Stimulated activated CD4-positive, alpha-beta T cell treated with anti-CD3 and anti-CD28 coated beads, Interleukin-12 subunit alpha, Interleukin-12 subunit beta, amount 100 ng/mL, for 24 hours (primary cell): Measurements from ENCODE around the gene JAM3.
"Not testable (repeated sequence)": the region's sequence is repeated elsewhere in the genome, so short reads cannot be mapped to it uniquely, and the experiment has no call there.

Experiments used
- DNase-seq, 2 experiments: peaks; one replicate each; pipeline ENCODE4 v3.0.0-alpha.2; 2020; ENCODE audit warnings: low read depth in 2 of 2

The JAM3 gene

GRCh38 chr11:134062265-134063123 is 6.4 kb upstream of the JAM3 start:
- no peak for DNase-seq

GRCh38 chr11:134063124-134063495 is 5.8 kb upstream of the JAM3 start:
- DNase-seq, result no peak

GRCh38 chr11:134063991-134064747 is 4.7 kb upstream of the JAM3 start:
- no peak for DNase-seq

GRCh38 chr11:134065381-134065780 is 3.5 kb upstream of the JAM3 start:
- no peak for DNase-seq

GRCh38 chr11:134066943-134067885 is 1.7 kb upstream of the JAM3 start:
- DNase-seq, result no peak

- DNase-seq, result no peak
Measured at GRCh38 chr11:134069426-134070341, 812 bp downstream of the JAM3 start.

GRCh38 chr11:134070342-134070845 is 1.5 kb downstream of the JAM3 start:
- DNase-seq, result no peak

- no peak for DNase-seq
Measured at GRCh38 chr11:134071306-134071705, 2.4 kb downstream of the JAM3 start.

- DNase-seq, result no peak
Measured at GRCh38 chr11:134071766-134072402, 3.0 kb downstream of the JAM3 start.

GRCh38 chr11:134072844-134073243 is 4.0 kb downstream of the JAM3 start:
- DNase-seq, result no peak

- DNase-seq, result no peak
Measured at GRCh38 chr11:134074346-134074745, 5.5 kb downstream of the JAM3 start.

GRCh38 chr11:134074766-134075165 is 5.9 kb downstream of the JAM3 start:
- DNase-seq, result no peak

GRCh38 chr11:134079317-134079716 is 10.4 kb downstream of the JAM3 start:
- DNase-seq, result no peak

- DNase-seq, result not testable (repeated sequence)
Measured at GRCh38 chr11:134081258-134081657, 12.4 kb downstream of the JAM3 start.

GRCh38 chr11:134082990-134083389 is 14.1 kb downstream of the JAM3 start:
- DNase-seq, result no peak

GRCh38 chr11:134086376-134086775 is 17.5 kb downstream of the JAM3 start:
- no peak for DNase-seq

- not testable (repeated sequence) for DNase-seq
Measured at GRCh38 chr11:134092006-134092405, 23.1 kb downstream of the JAM3 start.

GRCh38 chr11:134097166-134097565 is 28.3 kb downstream of the JAM3 start:
- no peak for DNase-seq

GRCh38 chr11:134098566-134099184 is 29.8 kb downstream of the JAM3 start:
- DNase-seq, result no peak

GRCh38 chr11:134100171-134100570 is 31.3 kb downstream of the JAM3 start:
- no peak for DNase-seq
